ENCODE data around the gene RECQL5.

RECQL5 gene

DNA sequence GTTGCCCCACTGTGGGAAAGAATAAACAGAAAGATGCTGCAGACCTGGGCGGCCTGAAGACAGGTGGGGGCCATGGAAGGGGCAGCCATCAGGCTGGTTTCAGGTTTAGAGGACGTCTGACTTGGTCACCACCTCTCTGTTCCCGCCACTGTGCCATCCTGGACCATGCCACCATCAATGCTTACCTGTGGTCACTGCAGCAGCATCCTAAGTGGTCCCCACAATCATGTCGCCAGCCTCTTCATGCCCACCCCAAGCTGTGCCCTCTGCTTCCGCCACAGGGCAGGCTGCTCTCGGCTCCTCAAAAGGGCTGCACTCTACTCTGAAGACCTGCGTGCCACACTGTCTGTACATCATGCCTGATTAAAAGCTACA lies 23.3 kb downstream of the RECQL5 start:
- no peak overlapping the region for H3K4me3 ChIP-seq
- DNase-seq (ENCODE audit: low spot score), result no peak
- TF ChIP-seq CTCF (IDR thresholded peaks at IDR 0.05), result no peak
- H3K27ac ChIP-seq, result no peak overlapping the region

GRCh38 chr17:75642784-75643642 lies 23.9 kb downstream of the RECQL5 start:
- TF ChIP-seq CTCF (IDR thresholded peaks at IDR 0.05), result no peak
- DNase-seq (ENCODE audit: low spot score), result no peak
- Histone ChIP-seq H3K4me3 (no peak overlapping the region), H3K27ac (no peak overlapping the region)

DNA sequence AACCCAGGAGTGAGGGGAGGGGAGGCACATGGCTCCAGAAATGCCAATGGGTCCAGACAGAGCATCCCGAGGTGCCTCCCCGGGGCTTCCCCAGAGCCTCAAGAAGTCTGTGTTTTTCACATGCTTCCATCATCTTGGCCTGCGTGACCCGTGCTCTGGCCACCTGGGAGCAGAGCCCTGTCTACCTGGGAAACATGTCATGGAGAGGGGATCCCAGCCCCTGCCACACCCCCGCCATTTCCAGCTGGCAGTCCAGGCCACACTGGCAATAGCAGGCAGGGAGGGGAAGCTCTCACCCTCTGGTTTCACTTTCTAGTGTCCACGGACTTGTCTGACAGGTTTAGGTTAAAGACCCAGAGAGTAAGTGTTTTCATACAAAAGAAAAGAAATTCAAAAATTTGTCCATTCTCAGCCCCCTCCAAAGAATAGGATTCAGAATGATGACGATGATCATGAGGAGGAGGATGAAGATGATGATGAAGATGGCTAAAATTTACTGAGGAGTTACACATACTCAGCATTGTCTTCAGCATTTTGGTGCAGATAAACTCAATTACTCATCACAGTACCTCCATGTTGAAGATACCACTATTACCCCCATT lies 24.7 kb downstream of the RECQL5 start:
- TF ChIP-seq CTCF (IDR thresholded peaks at IDR 0.05), result no peak
- no peak overlapping the region for H3K4me3 ChIP-seq
- no peak overlapping the region for H3K27ac ChIP-seq
- DNase-seq (ENCODE audit: low spot score), result peak; percentile 67

DNA sequence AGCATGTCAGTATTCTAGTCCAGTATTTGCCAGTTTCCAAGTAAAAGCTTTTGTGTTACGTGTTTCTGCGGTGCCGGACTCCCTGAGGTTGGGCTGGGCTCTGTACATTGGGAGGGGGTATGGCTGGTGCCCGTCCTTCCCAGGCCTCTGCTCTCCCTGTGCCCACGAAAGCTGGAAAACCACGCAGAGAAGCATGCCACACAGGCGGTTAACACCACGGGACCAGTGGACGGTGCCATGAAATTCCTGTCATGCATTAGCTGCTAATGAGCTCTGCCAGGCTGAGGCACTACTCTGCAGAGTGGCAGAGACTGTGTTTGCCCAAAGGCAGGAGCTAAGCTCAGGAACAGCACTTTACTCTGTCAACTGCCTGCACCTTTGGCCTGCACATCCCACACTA lies 25.6 kb downstream of the RECQL5 start:
- no peak for TF ChIP-seq CTCF (IDR thresholded peaks at IDR 0.05)
- Histone ChIP-seq H3K4me3 (no peak overlapping the region), H3K27ac (no peak overlapping the region)
- DNase-seq (ENCODE audit: low spot score), result peak; percentile 68

GRCh38 chr17:75640556-75641119 lies 26.3 kb downstream of the RECQL5 start:
- DNase-seq (ENCODE audit: low spot score), result peak; percentile 64
- Histone ChIP-seq H3K27ac (no peak overlapping the region), H3K4me3 (no peak overlapping the region)
- no peak for TF ChIP-seq CTCF (IDR thresholded peaks at IDR 0.05)

DNA sequence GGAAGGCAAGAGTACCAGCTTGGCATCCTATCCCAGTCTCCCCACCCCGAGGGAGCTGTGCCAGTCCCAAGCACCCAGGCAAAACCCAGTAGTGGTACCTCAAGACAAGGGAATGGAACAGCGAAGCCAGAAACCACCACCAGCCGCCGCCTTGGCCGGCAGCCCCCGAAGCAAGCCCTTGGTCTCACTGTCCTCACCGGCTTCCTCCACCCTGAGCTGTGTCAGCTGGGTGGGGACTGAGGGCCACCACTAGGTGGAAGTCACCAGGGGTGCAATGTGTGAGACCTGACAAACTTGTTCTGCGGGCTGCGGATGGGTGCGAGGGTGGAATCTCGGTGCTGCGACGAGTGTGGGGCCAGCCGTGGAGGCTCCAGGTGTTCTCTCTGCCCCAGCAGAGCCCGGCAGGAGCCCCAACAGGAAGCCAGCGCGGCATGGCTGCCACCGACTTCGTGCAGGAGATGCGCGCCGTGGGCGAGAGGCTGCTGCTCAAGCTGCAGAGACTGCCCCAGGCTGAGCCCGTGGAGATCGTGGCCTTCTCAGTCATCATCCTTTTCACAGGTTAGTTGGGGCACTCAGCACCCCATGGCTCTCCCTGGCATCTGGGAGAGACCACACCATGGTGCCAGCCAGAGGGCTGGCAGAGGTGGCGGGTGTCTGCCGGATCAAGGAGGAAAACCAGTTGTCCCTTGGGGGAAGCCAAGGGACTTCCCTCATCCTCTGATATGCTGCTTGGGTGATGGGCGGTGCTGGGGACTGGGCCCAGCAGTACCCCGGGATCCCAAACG lies 27.0 kb downstream of the RECQL5 start:
- Histone ChIP-seq H3K4me3 (no peak overlapping the region), H3K27ac (no peak overlapping the region)
- TF ChIP-seq CTCF (IDR thresholded peaks at IDR 0.05), result no peak
- peak; percentile 55 for DNase-seq (ENCODE audit: low spot score)
